ENCODE results near the gene PHF5A.

PHF5A gene

GRCh38 chr22:41410311-41410751, 58.2 kb downstream of the PHF5A start:
- Histone ChIP-seq H3K27me3 (ENCODE audit: insufficient read depth, poor library complexity, severe bottlenecking) (no peaks in the 10 kb centered on the region), H3K9me3 (ENCODE audit: severe bottlenecking) (no peaks in the 10 kb centered on the region), H3K36me3 (ENCODE audit: low read depth) (no peaks in the 10 kb centered on the region), H3K4me1 (ENCODE audit: insufficient read depth, poor library complexity, severe bottlenecking) (no peaks in the 10 kb centered on the region), H3K4me3 (ENCODE audit: severe bottlenecking) (no peak overlapping the region), H3K27ac (ENCODE audit: poor library complexity, severe bottlenecking) (no peak overlapping the region)
- ATAC-seq (ENCODE audit: low read depth) = no peak
- no peak for TF ChIP-seq CTCF (IDR thresholded peaks at IDR 0.05; ENCODE audit: poor library complexity, severe bottlenecking)
- DNase-seq (ENCODE audit: low spot score) = no peak

Measured in RWPE2 (cell line).